ENCODE results near the gene ITLN2. TPM values are rescaled to one million over a fixed set of nuclear protein-coding genes. Genes with fewer than 3 reads are reported as not detected.

ITLN2 gene
- total and polyA plus RNA-seq, 8 donors: 0.37 to 4.2 TPM; not detected in 6

DNA sequence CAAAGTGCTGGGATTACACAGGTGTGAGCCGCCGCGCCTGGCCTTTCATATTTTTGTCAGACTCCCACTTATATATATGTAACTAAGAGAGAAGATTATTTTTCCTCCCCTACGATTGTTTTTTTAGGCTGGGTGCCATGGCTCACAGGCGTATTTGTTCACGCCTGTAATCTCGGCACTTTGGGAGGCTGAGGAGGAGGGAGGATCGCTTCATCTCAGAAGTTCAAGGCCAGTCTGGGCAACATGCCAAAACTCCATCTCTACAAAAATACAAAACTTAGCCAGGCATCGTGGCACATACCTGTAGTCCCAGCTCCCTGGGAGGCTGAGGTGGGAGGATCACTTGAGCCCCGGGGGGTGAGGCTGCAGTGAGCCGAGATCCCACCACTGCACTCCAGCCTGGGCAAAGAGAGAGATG lies 23.9 kb upstream of the ITLN2 start:
- TF ChIP-seq EP300 (IDR thresholded peaks at IDR 0.05): no peak
- peak in 2 of 3 donors; percentile 63 to 73 for TF ChIP-seq POLR2AphosphoS5 (IDR thresholded peaks at IDR 0.05)
- TF ChIP-seq, protein P1, sequence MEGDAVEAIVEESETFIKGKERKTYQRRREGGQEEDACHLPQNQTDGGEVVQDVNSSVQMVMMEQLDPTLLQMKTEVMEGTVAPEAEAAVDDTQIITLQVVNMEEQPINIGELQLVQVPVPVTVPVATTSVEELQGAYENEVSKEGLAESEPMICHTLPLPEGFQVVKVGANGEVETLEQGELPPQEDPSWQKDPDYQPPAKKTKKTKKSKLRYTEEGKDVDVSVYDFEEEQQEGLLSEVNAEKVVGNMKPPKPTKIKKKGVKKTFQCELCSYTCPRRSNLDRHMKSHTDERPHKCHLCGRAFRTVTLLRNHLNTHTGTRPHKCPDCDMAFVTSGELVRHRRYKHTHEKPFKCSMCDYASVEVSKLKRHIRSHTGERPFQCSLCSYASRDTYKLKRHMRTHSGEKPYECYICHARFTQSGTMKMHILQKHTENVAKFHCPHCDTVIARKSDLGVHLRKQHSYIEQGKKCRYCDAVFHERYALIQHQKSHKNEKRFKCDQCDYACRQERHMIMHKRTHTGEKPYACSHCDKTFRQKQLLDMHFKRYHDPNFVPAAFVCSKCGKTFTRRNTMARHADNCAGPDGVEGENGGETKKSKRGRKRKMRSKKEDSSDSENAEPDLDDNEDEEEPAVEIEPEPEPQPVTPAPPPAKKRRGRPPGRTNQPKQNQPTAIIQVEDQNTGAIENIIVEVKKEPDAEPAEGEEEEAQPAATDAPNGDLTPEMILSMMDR (IDR thresholded peaks at IDR 0.05): no peak
- DNase-seq: peak; percentile 60 to 87
- Histone ChIP-seq H3K36me3 (no peaks in the 10 kb centered on the region), H3K27me3 (peaks cover 0 to 31% (median 14%) of the 10 kb centered on the region in 3 donors), H3K27ac (peak overlapping the region in 1 of 5 donors; percentile 24), H3K4me1 (peaks cover 0 to 23% (median 16%) of the 10 kb centered on the region in 4 donors), H3K4me3 (no peak overlapping the region), H3K9me3 (no peaks in the 10 kb centered on the region)
- intact Hi-C loops (cut with DNase I; ENCODE audit: low total_unique reads): no loop called here
- 25 to 45% (median 32%) methylated on average over 11 of the region's 11 CpGs for whole genome bisulfite sequencing, 5 donors

GRCh38 chr1:160975026-160975425 lies 20.4 kb upstream of the ITLN2 start:
- intact Hi-C loops (cut with DNase I; ENCODE audit: low total_unique reads): no loop called here

GRCh38 chr1:160973491-160973890 lies 18.9 kb upstream of the ITLN2 start:
- no peaks in the 10 kb centered on the region for H3K9me3 ChIP-seq
- no peak overlapping the region for H3K27ac ChIP-seq
- no peaks in the 10 kb centered on the region for H3K27me3 ChIP-seq
- no peaks in the 10 kb centered on the region for H3K36me3 ChIP-seq
- peaks cover 0 to 10% (median 5%) of the 10 kb centered on the region in 4 donors for H3K4me1 ChIP-seq
- WGBS, 5 donors: 84 to 91% (median 86%) methylated on average over 4 of the region's 4 CpGs
- H3K4me3 ChIP-seq: no peak overlapping the region
- intact Hi-C loops (cut with DNase I; ENCODE audit: low total_unique reads): no loop called here
- no peak for DNase-seq
- TF ChIP-seq, protein P1 (IDR thresholded peaks at IDR 0.05): no peak
- TF ChIP-seq POLR2A (IDR thresholded peaks at IDR 0.05): no peak
- no peak for TF ChIP-seq POLR2AphosphoS5 (IDR thresholded peaks at IDR 0.05)
- TF ChIP-seq EP300 (IDR thresholded peaks at IDR 0.05): no peak

More at GRCh38 chr1:160975026-160975425, 20.4 kb upstream of the ITLN2 start:
- no peaks in the 10 kb centered on the region for H3K9me3 ChIP-seq
- no peak overlapping the region for H3K4me3 ChIP-seq
- no peak for DNase-seq
- H3K4me1 ChIP-seq: peaks cover 0 to 10% (median 5%) of the 10 kb centered on the region in 4 donors
- peaks cover 0 to under 1% (median 0%) of the 10 kb centered on the region in 3 donors for H3K27me3 ChIP-seq
- no peak overlapping the region for H3K27ac ChIP-seq
- 91 to 98% (median 95%) methylated on average over 2 of the region's 2 CpGs for WGBS, 5 donors
- no peak for TF ChIP-seq EP300 (IDR thresholded peaks at IDR 0.05)
- TF ChIP-seq POLR2AphosphoS5 (IDR thresholded peaks at IDR 0.05): no peak
- TF ChIP-seq, protein P1 (IDR thresholded peaks at IDR 0.05): no peak
- no peak for TF ChIP-seq POLR2A (IDR thresholded peaks at IDR 0.05)
- H3K36me3 ChIP-seq: no peaks in the 10 kb centered on the region

DNA sequence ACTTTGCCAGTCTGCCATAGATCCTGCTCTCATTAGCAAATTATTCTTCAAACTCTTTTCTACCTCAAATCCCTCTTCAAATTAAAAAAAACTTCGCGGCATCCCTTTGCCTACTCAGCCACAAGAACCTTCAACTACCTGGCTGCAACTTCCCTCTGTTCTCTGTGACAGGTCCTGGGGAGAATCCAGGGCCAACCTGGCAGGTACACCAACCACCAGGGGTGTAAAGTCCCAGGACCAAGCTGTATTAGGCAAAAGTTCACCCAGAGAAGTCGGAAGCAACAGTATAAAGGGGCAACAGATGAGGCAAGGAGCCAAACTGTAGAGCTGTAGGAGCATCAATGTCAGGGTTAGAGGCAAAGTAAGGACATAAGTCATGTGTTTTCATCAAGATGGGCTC lies 18.3 kb upstream of the ITLN2 start:
- DNase-seq: no peak
- Histone ChIP-seq H3K27ac (no peak overlapping the region), H3K4me1 (peaks cover 0 to 9% (median 2%) of the 10 kb centered on the region in 4 donors), H3K4me3 (no peak overlapping the region), H3K36me3 (no peaks in the 10 kb centered on the region), H3K27me3 (no peaks in the 10 kb centered on the region), H3K9me3 (no peaks in the 10 kb centered on the region)
- TF ChIP-seq POLR2A (IDR thresholded peaks at IDR 0.05): no peak
- no peak for TF ChIP-seq EP300 (IDR thresholded peaks at IDR 0.05)
- TF ChIP-seq, protein P1 (IDR thresholded peaks at IDR 0.05): no peak
- TF ChIP-seq POLR2AphosphoS5 (IDR thresholded peaks at IDR 0.05): no peak
- 24 to 54% (median 29%) methylated on average over 3 of the region's 3 CpGs for WGBS, 5 donors
- intact Hi-C loops (cut with DNase I; ENCODE audit: low total_unique reads): no loop called here
